ENCODE results near the gene ADGRB2.
A peak's percentile ranks its signal among the peaks of the same experiment; 100 is the strongest.

ADGRB2 gene, protein sequence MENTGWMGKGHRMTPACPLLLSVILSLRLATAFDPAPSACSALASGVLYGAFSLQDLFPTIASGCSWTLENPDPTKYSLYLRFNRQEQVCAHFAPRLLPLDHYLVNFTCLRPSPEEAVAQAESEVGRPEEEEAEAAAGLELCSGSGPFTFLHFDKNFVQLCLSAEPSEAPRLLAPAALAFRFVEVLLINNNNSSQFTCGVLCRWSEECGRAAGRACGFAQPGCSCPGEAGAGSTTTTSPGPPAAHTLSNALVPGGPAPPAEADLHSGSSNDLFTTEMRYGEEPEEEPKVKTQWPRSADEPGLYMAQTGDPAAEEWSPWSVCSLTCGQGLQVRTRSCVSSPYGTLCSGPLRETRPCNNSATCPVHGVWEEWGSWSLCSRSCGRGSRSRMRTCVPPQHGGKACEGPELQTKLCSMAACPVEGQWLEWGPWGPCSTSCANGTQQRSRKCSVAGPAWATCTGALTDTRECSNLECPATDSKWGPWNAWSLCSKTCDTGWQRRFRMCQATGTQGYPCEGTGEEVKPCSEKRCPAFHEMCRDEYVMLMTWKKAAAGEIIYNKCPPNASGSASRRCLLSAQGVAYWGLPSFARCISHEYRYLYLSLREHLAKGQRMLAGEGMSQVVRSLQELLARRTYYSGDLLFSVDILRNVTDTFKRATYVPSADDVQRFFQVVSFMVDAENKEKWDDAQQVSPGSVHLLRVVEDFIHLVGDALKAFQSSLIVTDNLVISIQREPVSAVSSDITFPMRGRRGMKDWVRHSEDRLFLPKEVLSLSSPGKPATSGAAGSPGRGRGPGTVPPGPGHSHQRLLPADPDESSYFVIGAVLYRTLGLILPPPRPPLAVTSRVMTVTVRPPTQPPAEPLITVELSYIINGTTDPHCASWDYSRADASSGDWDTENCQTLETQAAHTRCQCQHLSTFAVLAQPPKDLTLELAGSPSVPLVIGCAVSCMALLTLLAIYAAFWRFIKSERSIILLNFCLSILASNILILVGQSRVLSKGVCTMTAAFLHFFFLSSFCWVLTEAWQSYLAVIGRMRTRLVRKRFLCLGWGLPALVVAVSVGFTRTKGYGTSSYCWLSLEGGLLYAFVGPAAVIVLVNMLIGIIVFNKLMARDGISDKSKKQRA (N-terminal part only)

DNA sequence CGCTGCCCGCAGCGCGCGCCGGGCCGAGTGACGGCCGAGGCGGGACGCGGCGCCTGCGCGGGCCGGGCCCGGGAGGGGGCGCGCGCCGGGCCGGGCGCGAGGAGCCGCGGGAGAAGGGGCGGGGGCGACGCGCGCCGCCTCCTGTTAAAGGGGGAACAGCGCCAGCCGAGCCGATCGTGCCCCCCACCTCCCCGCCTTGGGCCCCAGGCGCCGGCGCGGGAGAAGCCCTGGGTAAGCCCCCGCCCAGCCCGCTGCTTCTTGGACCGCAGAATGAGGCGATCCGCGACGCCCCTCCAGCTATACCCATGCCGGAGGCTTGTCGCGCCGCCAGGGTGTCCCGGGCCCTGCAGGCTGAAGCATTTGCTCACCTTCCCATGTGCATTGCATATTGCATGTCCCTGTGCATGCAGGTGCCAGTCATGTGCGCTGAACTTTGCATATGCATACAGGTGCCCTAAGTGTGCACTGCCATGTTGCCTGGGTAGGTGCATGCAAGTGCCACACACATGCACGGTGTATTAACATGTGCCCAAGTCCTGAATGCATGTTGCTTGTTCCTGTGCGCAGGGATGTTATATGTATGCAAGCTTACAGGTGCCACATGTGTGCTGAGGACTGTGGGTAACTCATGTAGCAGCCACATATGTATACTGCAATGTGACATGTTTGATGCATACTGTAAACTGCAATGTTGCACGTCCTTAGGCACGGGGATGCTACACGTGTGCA is at the start of gene ADGRB2:
Gene ADGRB2, minus strand, starts transcription at position 29 of the 729 bp plus-strand sequence. CDS start 7,119 bp downstream, outside the sequence.
- DNase-seq, result peak; percentile 65

DNA sequence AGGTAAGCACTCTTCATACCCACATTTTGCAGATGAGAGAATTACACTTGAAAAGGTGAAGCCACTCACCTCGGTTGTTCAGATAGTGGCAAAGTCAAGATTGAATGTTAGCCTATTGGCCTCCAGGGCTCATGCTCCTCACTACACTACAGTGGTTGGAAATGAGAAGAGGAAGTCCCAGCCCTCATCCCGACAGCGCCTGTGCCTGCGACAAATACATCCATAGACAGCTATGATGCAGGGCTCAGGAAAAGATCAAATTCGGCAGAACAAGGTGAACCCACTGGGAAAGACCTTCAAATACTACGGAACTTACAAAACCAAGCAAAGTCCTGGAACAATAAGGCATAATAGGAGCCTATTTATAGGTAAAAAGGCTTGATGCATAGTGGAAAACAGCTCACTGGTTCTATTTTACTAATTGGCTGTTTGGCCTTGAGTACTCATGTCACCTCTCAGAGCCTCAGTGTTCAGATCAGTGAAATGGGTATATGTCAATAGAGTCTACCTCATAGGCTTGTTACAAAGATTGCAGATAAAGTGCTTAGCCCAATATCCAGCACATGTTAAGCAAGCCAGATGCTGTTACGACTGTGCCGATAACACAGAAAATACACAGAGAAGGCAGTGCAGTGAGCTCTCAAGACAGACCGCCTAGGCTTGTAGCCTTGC is 48.2 kb upstream of the ADGRB2 start:
- no peak for DNase-seq

DNA sequence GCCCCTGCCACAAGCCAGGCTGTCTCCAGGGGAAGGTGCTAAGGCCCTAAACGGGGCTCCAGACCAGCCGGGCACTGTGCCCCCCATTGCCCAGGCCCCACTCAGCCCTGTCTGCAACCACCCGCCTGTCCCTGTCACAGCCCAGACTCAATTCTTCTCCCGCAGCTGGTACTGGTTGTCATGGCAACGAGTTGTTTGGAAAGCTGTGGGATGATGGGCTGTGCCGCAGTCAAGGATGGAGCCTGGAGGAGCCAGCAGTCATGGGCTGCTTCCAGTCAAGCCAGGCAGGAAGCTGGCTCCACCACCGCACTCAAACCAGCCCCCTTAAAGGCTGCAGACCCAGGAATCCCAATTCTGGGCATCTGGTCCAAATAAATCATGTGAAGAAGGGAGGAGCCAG is 47.5 kb upstream of the ADGRB2 start:
- peak; percentile 50 for DNase-seq

DNA sequence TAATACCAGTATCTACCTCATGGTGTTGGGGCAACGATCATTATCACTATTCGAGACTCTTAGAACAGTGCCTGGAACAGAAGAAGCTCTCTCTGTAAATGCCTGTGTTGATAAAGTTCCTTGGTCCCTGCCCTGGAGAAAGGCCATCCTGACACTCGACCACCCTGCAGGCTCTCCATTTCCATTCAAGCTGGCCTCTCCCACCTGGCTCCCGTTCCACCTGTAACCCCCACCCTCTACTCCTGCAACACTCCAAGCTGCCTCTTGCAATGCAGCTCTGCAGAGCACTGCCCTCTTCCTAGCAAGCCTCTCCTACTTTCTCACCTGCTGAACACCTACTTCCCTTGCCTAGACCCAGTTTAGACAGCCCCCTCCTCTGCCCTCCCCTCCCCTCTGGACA is 45.6 kb upstream of the ADGRB2 start:
- no peak for DNase-seq

DNA sequence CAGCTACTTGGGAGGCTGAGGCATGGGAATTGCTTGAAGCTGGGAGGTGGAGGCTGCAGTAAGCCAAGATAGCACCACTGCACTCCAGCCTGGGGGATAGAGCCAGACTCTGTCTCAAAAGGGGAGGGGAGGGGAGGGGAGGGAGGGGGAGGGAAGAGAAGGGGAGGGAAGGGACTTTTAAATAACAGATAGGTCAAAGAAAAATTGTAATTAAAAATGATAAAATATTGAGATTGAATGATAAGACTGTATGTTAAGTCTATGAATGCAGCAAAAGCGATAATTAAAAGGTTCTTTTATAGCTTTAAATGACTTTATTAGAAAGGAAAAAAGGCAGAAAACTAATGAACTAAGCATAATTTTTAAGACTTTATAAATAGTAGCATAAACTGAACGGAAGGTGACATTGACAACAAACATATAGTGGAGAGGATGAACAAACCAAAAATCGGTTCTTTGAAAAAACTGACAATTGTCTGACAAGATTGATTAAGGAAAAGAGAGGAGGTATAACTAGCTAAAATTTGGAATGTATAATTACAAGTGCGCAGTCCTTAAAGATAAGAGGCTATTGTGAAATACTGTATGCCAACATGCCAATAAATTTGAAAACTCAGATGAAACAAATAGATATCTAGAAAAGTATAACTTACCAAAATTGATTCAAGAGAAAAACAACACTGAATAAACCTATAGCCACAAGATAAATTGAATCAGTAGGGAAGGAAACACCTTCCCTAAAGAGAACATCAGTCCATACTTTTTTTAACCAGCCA is 43.3 kb upstream of the ADGRB2 start:
- no peak for DNase-seq

DNA sequence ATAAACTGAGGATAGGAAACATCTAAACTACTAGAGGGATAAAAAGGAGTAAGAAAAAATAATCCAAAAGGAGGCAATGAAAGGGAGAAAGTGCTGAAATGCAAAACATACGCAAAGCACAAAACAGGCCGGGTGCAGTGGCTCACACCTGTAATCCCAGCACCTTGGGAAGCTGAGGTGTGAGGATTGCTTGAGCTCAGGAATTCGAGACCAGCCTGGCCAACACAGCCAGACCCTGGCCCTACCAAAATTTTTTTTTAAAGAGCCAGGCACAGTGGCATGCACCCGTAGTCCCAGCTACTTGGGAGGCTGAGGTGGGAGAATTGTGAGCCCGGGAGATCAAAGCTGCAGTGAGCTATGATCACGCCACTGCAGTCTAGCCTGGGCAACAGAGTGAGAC is 41.2 kb upstream of the ADGRB2 start:
- DNase-seq, result no peak

DNA sequence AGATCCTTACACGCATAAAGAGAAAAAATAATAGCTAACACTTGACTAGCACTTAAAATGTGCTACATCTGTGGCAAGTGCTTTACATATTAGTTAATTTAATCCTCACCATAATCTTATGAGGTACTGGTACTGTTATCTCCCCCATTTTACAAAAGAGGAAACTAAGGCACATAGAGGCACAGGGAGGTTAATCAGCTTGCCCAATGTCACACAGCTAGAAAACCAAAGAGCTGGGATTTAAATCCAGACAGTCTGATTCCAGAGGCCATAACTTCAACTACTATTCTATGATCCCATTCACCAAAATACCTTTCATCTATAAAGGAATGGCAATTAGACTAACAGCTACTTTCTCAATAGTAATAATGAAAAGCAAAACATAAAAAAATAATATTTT is 40.0 kb upstream of the ADGRB2 start:
- DNase-seq, result no peak

DNA sequence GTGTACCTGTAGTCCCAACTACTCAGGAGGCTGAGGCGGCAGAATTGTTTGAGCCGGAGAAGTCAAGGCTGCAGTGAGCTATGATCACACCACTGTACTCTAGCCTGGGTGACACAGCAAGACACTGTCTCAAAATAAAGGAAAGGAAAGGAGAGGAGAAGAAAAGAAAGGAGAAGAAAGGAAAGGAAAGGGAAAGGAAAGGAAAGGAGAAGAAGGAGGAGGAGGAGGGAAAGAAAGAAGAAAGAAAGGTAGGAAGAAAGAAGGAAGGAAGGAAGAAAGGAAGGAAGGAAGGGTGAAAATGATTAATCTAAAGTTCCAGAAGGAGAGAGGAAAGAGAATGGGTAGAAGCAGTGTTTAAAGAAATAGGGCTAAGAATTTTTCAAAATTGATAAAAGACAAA is 39.5 kb upstream of the ADGRB2 start:
- DNase-seq, result no peak

DNA sequence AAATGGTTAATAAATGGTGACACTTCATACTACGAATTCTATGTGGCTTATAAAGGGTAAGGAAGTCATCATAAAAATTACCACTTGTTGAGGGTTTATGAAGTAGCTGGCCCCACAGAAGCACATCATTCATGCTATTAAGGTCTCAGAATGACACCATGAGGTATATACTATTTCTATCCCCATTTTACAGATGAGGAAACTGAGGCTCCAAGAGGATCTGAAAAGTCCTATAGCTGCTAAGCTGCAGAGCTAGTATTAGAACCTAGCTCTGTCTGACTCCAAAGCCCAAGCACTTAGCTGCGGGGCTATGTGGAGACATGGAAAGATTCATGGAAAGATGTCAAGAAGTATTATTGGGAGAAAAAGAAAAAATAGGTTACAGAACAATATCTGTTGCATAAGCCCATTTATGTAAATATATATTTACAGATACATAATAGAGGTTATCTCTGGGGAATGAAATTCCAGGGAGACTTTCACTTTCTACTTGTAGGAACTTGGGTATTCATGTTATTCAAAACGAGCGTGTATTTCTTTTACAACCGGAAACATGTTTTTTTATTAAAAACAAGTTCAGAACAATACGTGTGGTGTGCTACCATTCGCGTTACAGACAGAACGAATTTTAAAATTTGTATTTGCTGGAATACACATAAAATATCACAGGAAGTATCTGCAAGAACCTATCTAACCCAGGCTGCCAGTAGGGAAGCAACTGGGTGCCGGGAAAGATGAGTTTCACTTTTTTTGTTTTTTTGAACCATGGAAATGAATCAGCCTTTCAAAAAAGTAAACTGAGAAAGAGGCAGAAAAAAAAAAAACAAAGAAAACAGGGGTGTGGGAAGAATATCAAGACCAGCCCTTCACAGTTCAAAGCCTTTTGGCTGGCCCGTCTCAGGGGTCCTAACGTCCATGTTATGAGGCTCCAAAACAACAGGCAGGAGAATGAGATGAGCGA is 38.3 kb upstream of the ADGRB2 start:
- DNase-seq, result no peak

DNA sequence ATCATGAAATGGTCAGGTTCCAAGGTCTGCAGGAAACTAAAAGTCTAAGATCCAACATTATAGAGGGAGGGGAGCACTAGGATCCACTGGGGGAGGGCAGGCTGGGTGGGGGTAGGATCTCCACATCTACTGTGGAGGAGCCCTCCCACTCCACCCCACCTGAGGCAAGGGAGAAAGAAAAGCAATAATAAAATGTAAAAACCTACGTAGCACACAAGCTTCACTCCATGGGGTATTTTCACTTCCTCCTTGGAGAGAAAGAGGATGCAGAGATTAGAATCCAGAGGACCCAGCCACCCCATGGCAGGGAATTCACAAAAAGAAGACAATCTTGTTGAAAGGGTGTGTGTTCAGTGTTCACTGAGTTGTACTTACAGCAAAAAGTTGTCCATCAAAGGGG is 37.3 kb upstream of the ADGRB2 start:
- DNase-seq, result no peak

DNA sequence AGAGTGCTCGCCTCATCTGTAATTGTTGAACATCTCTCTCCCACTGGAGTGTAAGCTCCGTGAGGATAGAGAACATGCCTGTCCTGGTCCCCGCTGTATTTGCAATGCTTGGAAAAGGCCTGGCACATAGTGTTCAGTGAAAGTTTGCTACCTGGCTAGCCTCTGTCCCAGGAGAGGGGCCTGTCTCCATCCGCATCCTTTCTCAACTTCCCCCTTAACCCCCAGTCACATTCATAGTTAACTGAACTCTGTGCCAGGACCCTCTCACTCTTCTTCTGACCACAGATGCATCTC is 36.5 kb upstream of the ADGRB2 start:
- DNase-seq, result no peak

DNA sequence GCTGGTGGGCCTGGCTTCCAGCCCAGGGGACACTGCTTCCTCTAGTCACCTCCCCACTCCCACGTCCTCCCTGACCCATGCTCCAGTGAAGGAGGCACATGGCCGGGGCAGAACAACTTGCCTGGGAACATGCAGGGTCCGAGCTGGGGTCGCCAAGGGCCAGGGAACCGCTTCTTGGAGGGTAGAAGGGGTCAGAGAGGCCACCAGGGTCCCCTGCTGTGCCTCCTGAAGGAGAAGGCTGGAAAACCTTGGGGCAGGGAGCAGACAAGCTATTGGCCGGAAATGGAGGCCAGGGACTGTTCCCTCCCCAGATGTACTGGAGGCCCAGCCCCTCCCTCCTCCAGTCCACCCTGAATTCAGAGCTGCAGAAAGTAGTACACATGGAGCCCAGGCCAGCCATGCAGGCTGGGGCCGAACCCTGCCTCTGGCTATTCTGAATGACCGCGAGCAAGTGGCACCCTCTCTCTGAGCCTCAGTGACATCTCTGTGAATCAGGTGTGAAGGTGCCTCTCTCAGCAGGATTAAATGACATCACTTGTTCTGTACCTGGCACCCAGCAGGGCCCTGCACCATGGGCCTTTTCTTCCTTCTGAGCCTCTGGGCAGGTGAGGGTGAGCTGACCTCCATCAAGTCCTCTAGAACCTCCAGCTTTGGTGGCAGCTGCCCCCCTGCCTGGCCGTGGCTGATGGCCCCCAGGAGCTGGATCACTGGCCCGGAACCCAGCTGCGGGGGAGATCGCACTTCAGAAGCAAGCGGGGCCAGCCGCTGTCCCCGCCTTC is 35.9 kb upstream of the ADGRB2 start:
- DNase-seq, result no peak

DNA sequence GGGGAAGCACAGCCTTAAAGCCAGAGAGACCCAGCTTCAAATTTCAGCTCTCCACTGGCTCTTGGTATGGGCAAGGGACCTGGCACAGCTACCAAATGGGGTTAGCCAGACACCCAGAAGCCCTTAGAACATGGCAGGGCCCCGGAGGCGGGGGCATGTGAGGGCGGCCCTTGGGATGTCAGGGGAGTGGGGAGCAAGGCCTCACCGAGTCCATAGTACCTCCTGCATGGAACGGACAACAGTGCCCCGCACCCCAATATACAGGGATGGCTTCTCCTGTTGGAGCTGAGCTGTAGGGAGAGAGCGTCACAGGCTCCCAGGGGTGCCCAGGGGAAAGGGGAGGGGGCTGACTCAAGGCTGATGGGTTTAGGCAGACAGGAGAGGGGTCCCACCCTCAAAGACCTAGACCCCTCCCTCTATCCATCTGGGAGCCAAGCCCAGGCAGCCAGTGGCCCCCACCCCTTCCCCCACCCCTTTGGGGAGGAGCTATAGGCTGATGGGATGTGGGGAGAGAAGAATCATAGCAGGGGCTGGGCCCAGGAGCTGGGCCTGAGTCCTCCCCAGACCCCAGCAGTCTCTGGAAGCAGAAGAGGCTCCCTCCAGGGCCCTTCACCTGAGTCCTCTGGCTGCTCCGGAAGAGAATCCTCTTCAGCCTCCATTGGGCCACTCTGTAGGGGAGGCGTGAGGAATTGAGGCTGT is 35.2 kb upstream of the ADGRB2 start:
- peak; percentile 48 for DNase-seq

DNA sequence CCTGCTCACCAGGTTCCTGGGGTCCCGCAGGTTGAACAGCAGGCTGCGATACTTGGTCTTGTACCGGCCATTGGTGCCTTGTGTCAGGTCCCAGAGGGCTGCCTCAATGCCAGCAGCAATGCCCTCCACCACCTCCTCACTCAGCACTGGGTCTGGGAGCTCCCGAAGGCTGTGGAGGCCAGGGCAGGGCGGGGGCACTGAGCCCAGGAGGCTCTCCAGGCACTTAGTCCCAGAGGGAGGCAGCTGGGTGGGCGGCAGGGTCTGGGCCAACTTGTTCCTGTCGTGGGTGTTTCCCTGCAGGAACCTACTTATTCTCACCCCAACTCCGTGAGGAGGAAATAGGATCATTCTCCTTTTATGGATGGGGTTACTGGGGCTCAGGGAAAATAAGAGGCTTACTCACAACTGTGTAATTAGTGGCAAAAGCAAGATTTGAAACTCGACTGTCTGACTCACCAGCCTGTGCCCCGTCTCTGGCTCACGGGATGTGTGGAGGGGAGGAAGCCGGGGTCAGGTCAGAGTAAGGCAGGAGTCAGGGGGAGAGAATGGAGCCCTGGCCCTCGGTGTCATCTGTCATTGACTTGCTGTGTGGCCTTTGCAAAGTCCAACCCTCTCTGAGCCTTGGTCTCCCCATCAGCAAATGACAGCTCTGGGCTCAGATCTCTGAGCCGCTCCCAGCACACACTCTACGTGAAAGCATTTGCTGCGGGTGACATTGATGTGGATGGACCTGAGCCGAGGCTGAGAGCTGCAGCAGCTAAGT is 34.5 kb upstream of the ADGRB2 start:
- DNase-seq, result peak; percentile 57

DNA sequence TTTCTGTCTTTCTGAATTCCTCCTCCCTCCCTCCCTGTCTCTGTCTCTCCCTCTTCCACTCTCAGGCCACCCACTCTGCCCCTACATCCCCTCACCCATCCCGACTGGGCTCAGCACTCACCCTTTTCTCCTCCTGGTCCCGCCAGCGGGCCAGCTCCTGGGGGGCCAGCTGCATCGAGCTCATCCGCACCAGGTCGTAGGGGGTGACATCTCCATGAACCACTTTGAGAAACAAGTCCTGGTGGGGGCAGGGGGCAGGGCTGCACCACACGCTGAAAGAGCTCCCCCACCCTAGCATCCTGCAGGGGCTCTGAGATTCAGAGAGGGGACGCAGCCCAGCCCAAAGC is 33.9 kb upstream of the ADGRB2 start:
- no peak for DNase-seq

DNA sequence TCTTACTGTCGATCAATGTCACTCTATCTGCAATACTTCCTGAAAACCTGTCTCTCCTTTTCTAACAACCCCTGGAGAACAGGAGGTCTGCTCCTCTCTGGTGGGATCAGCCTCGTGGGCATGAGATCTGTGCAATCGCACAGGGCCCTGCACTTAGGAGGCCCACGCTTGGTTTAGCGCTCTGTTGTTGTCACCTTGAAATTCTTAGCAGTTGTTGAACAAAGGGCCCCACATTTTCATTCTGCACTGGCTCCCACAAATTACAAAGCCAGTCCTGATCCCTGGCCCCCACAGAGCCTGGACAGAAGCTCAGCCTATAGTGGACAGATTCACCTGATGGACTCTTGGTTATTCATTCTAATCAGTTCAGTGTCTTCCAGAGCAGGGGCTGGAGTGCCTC is 33.1 kb upstream of the ADGRB2 start:
- DNase-seq, result no peak

DNA sequence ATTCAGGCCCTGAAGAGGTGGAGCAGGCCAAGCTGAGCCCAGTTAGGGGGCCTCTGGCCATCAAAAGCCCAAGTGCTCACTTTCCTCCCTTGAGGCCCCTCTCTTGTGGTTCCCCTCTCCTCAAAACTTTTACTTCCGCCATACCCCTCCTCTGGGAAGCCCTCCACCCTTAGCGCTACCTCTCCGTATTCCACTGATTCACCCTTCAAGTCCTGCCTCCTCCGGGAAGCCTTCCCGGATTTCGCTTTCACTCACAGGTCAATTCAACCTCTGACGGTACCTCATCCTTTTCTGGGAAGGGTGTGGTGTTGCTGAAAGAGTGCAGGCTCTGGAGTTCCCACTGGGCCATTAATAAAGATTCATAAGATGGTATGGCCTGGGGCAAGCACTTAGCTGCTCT is 32.6 kb upstream of the ADGRB2 start:
- no peak for DNase-seq
